8988T (cell line): ENCODE results near the gene AGER.
"Not testable (repeated sequence)": the region's sequence is repeated elsewhere in the genome, so short reads cannot be mapped to it uniquely, and the experiment has no call there.

Experiments used
- DNase-seq: peaks from one replicate; pipeline ENCODE4 v3.0.0; 2011

Gene AGER

DNA sequence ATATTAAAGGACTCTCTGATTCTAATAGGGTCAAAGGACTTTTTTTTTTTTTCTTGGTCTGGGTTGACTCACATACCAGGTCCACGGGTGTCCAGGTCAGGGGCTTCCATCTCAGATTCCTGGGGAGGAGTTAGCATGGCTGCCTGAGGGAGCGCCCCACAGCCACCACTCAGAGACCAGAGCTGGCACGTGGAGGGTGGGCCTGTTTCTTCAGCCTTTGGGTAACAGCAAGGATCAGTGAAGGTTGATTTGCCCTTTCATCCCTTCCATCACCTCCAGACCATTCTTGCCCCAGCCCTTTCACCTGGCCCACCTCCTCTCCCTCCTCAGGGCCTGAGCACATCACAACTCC is 14.3 kb upstream of the AGER start:
- no peak for DNase-seq

DNA sequence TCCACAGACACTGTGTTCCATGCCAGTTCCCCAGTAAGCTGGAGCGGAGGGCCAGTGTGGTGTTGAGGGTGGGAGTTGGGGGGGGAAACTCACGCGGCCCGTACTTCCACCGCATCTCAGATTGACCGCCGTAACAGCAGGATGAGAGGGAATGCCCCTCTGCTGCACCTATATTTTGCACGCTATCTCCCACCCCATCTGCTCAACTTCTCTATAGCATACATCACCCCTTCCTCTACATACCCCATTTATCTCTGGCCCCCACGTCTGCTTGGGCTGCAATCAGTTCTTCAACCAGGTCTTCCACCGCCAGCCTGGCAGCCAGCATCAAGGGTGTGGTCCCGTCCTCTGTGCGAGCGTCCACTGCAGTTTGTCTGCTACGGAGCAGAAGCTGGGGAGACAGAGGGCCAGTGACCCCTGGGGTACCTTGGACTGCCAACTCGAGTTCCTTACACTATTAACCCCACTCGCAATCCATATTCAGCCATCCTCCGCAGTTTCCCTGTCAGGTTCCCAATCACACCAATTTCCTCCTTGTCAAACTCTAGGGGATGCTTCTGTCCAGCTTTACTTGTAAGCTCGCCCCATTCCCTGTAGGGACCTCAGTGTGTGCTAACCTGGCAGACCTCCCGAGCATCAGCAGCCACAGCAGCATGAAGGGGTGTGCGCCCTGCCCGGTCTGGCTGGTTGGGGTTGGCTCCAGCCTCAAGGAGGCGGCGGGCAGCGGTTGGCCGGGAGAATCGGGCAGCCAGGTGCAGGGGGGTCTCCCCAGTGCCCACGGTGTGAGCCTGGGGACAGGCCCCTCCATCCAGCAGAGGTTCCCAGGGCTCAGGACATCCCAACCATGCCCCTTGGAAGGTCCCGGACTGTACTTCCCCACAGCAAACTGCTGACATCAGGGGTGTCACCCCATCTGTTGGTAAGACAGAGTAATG is 12.9 kb upstream of the AGER start:
- no peak for DNase-seq

DNA sequence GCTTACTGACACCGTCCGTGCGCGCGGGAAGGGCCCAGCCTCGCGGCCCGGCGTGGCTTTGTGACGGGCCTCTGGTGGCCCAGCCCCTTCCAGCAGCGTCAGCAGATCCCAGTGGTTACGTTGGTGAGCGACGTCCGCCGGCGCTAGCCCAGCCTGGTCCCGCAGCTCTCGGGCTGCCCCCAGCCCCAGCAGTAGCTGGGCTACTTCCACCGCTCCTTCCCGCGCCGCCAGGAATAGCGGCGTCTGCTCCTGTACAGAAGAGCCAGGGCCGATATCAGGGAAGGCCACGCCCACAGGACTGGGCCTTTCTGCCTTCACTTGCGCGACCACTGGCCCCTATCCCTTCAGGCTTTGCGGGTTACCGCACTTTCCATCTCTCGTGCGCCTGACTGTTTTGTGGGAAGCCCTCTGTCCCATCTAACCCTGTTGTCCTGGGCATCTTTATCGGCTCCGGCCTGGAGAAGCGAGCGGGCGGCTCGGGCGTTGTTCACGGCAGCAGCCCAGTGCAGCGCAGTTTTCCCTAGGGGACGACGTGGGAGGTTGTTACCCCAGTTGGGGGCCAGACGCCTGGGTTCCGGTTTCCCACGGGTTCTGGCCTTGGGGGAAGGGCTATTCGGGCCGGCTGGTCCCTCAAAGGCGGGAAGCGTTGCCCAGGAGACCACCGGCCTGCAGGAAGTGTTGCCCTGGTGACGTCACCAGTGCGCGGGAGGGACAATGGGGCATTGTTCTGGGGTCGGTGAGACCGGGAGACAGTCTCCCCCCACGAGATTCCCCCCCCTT is 12.0 kb upstream of the AGER start:
- DNase-seq = no peak

DNA sequence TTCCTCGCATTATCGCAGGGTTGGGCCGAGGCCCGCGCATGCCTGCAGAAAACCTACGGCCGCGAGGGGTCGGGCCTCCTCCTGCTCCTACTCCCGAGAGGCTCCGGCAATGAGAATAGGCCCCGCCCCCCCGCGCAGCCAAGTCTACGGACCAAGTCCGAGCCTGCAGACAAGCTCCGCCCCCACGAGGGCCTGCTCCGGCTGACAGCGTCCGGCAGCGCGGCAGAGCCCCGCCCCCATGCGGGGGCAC is 11.5 kb upstream of the AGER start:
- peak; percentile 93 for DNase-seq

DNA sequence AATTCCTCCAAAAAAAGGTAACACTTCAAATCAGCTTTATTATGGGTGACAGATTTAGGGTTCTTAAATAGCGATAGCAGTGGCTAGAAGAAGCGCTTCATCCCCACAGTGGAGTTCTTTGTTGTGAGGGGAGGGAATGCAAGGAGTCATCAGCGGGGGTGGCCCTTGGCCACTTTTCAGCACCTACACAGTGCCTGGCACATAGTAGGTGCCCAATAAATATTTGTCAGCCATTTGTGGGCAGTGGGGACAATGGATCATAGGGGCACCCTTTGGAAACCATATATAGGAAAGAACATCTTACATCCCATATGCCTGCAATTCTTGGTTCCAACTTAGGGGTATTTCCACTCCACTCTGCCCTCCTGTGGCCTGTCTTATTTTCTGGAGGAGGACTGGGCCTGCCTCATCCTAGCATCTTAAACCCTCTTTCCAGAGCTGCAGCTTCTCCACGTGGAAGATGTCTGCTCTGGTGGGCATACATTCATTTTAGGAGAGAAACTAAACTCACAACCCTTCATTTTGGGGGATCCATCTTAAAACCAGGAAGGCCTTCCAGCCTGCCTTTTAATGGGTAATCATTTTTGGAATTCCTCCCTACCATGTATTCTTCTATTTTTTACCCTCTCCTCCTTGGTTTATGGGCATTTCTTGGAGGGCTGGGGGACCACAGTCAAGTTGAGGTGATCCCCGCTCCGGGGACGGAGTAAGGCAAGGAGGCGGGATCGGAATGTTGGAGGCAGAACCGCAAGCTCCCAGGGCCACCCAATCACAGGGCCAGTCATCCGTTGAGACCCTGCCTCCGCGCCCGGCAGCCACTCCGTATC is 11.0 kb upstream of the AGER start:
- DNase-seq = no peak

DNA sequence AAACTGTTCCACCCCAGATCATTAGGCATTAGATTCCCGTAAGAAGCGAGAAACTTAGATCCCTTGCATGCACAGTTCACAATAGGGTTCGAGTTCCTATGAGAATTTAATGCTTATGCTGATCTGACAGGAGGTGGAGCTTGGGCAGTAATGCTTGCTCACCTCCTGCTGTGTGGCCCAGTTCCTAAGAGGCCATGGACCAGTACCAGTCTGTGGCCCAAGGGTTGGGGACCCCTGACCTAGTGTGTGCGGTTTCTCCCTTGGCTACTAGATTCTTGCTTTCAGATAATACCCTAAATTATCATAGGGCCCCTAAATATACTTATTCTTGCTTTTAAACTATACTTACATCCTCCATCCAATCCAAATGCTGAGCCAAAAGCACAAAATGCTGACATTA is 10.3 kb upstream of the AGER start:
- no peak for DNase-seq

DNA sequence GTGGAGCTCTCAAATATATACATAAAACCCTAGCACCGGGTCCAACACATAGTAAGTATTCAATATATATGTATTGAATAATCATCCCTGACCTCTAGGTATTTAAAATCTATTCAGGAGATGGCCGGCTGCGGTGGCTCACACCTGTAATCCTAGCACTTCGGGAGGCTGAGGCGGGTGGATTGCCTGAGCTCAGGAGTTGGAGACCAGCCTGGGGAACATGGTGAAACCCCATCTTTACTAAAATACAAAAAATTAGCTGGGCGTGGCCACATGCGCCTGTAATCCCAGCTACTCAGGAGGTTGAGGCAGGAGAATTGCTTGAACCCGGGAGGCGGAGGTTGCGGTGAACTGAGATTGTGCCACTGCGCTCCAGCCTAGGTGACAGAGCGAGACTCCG is 9.0 kb upstream of the AGER start:
- DNase-seq = not testable (repeated sequence)

DNA sequence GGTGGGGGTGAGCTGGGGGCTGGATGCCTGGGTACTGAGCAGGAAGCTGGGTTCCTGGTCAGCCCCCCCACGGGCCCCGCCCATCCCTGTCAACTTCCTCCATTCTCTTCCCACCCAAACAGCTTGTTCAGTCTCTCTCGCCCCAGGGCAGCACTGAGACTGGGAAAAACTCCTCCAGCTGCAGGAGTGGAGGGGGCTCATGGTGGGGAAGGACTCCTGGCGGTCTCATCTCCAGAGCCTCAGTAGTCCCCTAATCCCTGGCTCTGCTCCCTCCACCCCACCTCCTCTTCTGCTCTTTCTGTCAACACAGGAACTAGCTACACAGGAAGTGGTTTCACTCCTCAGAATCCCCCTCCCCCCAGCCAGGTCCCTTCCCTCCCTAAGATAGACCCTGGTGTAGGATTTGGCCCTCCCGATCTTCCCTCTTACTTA is 8.6 kb upstream of the AGER start, which contains the start of gene GPSM3:
TSS of gene GPSM3 (minus strand) at position 36 of the 432 bp plus-strand sequence. CDS start 130 bp downstream, outside the sequence.
- DNase-seq = no peak

DNA sequence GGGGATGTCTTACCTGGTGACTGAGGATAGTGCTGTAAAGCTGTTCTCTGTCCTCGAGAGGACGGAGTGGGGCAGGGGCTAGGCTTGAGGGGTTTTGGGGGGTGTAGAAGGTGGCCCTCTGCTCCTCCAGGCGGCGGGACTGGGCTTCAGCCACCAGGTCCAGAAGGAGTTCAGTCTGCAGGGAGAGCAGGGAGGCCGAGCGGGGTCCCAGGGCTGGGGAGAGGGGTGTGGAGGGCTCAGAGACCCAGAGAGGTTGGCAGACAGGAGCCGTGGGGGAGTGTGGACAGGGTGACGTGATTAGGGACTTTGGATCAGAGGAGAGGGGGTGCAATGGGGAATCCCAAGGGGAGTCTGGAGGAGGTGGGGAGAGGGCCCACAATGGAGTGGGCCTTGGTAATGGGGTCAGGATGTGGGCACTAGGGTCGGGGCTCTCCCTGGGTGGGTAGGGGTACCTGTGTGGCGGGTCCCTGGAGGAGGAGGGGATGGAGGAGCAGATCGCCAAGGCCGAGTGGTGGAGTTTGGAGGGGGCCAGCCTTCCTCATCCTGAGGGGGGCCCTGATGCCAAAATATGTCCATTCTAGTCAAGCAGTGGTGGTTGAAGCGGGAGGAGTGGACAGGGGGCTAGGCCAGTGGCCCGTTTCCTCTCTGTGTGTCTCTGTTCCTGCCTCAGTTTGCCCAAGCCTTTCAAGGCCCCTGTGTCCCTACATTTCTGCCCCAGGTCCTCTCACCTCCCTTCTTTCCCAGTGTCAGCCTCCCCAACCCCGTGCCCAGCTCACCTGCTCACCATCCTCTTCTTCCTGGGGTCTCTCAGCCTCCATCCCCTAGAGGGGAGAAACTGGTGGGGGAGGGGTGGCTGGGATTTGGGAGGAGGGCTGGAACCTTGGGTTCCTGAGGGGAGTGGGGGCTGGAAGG is 7.9 kb upstream of the AGER start:
- DNase-seq = no peak

DNA sequence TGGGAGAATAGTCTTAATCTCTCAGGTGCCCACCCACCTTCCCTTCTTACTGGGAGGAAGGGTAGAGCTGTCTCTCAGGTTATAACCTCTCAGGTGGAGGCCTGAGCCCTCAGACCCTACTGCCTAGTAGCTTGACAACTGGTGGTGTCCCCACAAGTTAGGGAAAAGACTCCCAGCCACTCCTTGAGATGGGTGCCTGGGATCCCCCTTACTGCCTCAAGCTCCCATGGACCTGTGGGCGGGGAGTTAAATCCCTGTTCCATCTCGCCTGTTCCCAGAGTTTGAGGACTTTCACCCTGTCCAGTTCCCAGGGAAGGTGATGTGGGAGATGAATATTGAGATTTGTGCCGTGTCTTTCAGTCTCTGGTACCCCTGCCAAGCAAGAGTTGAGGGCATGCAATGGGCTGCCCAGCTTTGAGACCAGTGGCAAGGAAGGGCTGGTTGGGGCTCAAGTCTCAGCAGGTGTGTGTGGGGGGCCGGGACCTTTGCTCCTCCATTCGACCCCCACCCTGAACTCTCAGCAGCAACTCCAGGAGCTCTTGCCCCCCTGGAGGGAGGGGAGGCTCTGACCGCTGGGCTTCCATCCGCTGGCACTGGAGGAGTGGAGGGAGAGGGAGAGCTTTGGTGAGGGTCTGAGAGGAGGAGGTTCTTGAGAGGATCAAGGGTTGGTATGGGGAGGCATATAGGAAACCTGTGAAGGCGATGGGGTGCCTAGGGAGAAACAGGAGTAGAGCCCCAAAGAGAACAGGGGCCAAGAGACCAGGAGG is 7.0 kb upstream of the AGER start:
- DNase-seq = no peak

DNA sequence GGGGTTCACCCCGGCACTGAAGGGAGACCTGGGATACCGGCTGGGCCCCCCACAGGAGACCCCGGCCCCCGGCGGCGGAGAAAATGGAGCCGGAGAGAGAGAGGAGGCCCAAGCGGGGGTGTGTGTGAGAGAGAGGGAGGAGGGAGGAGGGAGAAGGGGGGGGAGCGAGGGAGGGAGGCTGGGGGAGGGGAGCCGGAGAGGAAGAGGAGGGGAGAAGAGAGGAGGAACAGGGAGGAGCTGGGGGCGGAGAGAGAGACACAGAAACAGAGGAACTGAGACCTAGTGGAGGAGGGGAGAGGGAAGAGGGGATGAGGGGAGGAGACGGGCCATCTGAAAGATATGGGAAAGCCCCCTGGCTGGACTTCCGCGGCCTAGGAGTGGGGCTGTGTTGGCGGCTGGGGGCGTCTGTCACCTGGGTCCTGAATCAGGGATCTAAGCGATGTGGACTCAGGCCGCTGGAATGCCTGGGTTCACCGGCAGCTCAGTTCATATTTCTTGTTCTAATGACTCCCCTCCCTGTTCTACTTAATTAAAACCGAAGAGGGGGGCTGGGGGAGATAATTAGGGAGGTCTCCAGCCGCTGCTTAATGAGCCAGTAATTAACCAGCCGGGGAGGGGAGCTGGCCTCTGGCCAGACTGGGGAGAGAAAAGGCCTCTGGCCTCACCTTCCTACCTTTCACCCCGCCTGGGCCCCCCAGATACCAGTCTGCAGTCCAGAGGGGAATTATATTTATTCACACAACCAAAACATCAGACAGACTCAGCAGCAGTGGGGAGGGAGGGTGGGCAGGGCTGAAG is 6.2 kb upstream of the AGER start, which contains the start of gene PBX2:
TSS of gene PBX2 (minus strand) at position 149 of the 798 bp plus-strand sequence. CDS start 287 bp downstream, outside the sequence.
- DNase-seq = peak; percentile 74

DNA sequence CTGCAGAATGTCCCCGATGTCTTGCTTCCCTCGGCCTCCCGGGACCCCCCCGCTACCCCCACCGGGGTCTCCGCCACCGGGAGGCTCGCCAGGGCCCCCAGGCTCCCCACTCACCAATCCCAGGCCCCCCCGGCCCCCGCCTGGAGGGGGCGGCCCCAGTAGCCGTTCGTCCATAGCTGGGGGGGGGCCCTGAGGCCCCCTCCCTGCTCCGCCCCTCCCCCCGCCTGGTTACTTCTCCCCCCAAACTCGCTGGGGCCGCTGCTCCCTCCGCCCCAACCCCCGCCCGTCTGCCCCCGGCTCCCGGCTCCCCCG is 5.6 kb upstream of the AGER start:
- DNase-seq = no peak

DNA sequence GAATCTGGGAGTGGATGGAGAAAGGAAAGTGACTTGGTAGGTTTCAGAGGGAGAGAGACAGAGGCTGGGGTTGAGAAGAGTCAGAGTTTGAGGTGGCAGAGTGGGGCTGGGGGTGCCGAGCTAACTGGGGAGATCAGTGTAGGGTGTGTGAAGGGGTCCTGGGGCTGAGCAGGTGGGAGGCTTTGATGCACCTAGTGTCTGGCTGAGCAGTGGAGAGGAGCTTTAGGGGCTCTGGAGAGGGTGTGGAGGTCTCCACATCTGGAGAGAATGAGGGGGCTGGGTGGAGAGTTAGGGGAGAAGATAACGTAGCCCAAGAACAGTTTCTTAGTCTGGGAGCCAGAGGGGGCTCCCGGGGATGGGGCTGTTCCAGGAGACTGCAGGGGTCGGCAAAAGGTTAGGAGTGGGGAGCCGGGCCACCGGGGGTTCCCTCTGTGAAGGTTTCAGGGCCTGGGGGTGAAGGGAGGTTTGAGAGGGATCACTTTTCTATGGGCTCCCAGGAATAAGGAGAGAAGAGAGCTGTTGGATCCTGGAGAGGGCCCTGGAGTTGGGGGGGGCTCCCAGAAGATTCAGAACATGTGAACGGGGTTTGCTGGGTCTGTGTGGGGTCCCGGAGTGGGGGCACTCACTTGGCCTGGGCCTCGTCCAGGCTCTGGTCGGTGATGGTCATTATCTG is 5.2 kb upstream of the AGER start:
- DNase-seq = no peak

DNA sequence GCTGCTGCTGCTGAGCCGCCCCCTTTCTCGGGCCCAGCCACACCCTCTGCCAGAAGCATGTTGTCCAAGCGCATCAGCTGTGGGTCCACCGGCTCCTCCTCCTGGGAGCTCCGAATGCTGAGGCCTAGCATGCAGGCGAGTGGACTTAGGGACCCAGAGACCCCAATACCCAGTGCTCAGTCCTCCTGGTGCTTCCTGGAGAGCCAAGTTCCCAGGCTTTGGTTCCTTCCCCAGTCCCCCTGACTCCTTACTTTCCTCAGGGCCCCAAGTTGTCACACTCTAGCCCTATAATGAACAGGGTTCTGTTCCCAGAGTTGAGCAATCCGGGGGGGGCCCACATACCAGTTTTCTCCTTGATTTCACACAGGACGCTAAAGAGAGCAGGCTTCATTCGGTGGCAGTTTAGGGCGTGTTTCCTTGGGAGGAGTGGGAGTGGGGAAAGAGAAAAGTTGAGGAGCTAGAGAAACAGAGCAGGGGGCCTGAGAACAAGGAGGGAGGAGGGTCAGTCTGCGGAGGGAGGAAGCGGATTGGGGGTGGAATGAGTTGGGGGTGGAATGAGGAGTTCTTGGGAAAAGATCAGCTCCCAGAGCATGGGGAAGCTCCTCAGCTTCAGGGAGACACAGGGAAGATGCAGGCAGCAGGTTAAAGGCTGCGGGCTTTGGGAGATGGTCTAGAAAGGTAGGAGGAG is 4.5 kb upstream of the AGER start:
- no peak for DNase-seq

DNA sequence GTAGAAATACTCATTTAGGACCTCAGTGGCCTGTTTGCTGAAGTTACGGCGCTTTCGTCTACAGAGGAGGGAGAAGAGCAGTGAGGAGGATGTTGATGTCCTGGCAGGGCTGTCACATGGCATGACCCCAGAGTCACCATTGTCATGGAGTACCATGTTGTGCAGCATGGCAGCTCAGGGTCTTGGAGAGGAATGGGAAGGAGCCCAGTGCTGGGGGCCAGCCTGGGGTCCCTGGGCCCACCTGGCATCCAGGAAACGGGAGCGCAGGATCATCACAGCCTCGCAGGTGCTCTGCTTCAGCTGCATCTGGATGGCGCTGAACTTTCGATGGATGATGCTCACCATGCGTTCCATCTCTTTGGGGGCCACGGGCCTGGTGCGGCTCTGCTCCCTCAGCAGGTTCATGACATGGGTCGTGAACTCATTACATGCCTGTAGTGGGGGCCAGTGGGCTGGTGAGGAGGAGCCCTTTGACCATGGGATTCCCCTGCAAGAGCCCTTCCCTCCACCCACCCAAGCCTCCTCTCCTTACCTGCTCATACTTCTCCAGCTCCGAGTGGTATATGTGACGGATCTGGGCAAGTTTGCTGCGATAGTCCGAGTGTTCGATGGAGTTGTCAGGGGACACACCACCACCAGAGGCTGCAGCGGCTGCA is 3.8 kb upstream of the AGER start:
- not testable (repeated sequence) for DNase-seq

DNA sequence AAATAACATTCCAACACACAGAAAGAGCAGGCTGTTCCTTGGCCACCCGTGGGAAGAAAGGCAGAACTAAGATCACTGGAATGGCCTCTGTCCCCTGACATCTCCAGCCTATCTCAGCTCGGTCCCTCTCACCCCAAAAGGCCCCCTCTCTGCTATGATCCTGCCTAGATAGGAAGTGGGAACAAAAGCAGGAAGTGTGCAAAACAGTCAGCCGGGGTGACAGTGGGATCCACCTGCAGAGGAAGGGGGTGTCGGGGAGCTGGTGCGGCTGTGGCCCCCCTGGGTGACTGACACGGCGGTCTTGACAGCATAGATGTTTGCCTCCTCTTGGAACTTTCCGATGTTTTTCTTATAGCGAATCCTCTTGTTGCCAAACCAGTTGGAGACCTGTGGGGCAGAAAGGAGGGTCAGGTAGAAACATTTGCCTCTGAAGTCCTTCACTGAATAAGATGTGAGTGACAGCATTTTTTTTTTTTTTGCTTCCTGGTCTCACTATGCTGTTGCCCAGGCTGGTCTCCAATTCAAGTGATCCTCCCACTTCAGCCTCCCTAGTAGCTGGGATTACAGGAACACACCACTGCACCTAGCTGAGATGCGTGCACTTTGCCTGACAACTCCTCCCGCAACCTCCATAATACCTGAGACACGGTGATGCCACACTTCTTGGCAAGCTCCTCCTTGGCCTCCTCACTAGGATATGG is 3.1 kb upstream of the AGER start:
- no peak for DNase-seq

DNA sequence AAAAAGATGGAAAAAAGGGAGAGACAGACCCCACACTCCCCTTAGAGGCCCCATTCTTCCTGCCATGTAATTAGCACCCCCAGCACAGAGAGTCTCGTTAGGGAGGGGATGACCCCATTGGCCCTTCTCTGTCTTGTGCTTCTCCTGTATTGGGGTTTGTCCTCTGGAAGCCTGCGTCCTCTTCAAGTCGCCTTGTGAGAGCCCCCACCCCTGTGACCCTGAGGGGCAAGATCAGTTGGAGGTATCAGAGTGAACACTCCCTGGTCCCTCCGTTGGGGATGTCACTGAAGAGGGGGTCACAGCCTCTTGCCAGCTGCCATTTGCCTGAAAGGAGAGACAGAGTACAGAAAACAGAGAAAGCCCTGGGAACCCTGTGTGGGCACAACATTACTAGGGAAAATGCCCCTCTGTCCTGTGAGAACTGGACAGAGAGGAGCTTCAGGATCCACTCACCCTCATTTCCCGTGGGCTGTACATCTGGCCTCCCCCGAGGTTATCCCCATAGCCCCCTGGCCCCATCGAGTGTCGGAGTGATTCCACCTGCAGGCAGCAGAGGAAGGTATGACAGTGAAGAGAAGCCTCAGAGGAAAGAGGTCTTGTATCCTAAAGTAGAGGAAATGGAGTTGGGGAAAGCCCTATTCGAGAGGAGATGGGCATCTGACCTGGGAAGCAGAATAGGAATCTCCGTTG is 2.2 kb upstream of the AGER start:
- not testable (repeated sequence) for DNase-seq
